AG10803 (cell line): ENCODE measurements around the gene PDE1A.
A peak's percentile ranks its signal among the peaks of the same experiment; 100 is the strongest.

Experiments used
- DNase-seq: peaks from one replicate; pipeline ENCODE4 v3.0.0; 2010; ENCODE audit warnings: low read depth
- H3K4me3 ChIP-seq: 2 replicates; pipeline ENCODE4 v1.5.1; 2011; ENCODE audit warnings: mild to moderate bottlenecking, low read length, control low read depth
- TF ChIP-seq, protein P1 (sequence below): conservative IDR thresholded peaks from 2 replicates; pipeline ENCODE4 v1.5.1; 2011; ENCODE audit warnings: mild to moderate bottlenecking, low read length, control low read depth, inconsistent platforms

Gene PDE1A

DNA sequence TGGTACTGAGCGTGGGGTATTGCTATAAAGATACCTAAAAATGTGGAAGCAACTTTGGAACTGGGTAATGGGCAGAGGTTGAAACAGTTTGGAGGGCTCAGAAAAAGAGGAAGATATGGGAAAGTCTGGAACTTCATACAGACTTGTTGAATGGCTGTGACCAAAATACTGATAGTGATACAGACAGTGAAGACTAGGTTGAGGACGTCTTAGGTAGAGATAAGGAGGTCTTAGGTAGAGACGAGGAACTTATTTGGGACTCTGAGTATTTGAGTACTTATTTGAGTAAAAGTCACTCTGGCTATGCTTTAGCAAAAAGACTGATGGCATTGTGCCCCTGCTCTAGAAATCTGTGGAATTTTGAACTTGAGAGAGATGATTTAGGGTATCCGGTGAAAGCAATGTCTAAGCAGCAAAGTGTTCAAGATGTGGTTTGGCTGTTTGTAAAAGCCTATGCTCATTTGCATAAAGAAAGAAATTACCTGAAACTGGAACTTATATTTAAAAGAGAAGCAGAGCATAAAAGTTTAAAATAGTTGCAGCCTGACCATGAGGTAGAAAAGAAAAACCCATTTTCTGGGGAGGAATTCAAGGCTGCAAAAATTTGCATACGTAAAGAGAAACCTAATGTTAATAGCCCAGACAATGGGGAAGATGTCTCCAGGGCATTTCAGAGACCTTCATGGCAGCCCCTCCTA, 219.6 kb downstream of the PDE1A start:
- H3K4me3 ChIP-seq: no peak overlapping the region
- TF ChIP-seq, protein P1, sequence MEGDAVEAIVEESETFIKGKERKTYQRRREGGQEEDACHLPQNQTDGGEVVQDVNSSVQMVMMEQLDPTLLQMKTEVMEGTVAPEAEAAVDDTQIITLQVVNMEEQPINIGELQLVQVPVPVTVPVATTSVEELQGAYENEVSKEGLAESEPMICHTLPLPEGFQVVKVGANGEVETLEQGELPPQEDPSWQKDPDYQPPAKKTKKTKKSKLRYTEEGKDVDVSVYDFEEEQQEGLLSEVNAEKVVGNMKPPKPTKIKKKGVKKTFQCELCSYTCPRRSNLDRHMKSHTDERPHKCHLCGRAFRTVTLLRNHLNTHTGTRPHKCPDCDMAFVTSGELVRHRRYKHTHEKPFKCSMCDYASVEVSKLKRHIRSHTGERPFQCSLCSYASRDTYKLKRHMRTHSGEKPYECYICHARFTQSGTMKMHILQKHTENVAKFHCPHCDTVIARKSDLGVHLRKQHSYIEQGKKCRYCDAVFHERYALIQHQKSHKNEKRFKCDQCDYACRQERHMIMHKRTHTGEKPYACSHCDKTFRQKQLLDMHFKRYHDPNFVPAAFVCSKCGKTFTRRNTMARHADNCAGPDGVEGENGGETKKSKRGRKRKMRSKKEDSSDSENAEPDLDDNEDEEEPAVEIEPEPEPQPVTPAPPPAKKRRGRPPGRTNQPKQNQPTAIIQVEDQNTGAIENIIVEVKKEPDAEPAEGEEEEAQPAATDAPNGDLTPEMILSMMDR: no peak
- DNase-seq: no peak

DNA sequence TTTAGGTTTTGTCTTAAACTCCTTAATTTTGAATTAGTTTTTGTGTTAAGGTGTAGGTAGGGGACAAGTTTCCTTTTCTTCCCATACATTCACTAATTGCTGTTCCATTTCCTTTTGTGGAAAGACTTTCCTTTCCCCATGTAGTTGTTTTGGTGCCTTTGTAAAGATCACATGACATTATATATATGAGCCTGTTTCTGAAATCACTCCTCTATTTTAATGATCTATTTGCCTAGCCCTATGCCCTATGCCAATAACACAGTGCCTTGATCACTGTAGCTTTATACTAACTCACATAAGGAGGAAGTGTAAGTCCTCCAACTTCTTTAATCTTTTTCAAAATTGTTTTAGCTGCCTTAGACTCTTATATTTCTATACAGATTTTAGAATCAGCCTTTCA, 229.3 kb downstream of the PDE1A start:
- no peak overlapping the region for H3K4me3 ChIP-seq
- DNase-seq: no peak
- TF ChIP-seq, protein P1: no peak

DNA sequence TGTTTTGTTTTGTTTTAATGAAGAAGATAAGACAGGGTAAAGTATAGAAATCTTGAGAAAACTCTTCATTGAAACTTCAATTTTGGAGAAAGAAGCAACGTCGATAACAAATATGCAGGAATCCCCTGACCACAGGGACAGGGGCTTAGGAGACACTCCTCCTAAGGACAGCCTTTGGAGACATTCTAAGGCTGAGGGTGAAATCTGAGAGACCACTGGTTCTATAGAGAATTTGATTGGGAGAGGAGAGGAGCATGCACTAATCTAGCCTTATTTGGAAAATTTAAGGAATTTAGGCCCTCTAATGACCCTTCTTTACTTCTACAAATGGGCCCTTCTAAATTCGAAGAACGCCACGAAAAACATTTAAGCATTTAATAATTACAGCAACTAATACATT, 233.5 kb downstream of the PDE1A start:
- TF ChIP-seq, protein P1: no peak
- no peak overlapping the region for H3K4me3 ChIP-seq
- DNase-seq: no peak

DNA sequence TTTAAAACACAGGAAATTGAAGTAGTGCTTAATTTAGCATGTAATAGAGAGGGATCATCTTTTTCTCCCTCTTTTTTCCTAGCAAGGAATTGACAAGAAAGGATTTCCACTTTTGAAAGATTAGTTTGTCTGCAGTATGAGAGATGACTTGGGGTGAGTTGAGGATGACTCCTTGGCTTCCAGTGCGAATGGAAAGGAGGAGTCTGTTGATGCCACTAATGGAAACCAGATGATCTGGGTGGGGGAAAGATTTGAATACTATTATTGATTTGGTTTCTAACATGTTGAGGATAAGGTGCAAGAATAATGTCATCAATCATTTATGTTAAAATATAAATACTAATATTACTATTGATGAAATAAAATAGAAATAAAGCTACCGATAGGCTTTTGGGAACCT, 235.8 kb downstream of the PDE1A start:
- H3K4me3 ChIP-seq: no peak overlapping the region
- peak; percentile 2 for DNase-seq
- TF ChIP-seq, protein P1: no peak

DNA sequence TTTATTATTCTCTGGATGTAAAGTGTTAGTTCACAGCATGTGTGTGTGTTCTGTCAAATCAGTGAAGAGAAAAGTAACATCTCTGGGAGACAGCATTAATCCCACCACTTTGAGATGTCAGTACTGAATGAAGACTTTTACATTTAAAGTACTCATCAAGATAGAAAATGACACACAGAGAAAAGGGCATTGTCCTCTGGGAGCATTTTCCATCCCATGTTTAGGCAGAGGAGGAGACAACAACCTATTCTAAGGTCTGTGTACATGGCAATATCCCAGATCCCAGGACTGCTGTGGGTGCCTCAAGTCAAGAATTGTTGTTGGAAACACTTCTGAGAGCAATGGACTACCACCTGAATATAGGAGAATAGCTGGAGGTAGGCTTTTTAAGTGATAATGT, 239.7 kb downstream of the PDE1A start:
- TF ChIP-seq, protein P1: no peak
- DNase-seq: no peak

DNA sequence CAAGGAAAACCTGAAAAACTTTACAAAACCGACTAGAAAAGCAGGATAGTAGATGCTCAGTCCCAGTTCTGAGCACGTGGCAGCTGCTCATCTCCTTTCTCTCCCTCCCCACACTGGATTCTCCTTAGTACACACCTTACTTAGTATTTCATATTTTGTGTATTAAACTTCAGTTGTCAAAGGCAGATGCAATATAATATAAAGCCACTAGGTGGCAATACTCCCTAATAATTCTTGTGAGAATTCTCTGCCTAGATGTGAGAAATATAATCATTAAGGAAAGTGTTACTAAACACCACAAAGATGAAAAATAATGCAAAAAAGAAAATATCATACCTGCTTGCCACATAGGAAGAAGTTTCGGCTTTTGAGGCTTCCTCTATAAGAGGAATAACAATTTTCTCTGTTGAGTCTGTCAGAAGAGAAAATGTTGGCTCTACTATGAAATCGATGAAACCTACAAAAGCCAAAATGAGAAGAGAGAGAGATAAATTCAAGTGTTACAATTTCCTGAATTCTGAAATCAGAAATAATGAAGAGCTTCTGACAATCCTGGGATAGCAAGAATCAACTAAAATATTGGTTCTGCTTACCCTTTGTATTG, 240.6 kb downstream of the PDE1A start:
- no peak overlapping the region for H3K4me3 ChIP-seq
- TF ChIP-seq, protein P1: peak; percentile 68
- peak; percentile 27 for DNase-seq

More for the DNA sequence above, 239.7 kb downstream of the PDE1A start:
- no peak overlapping the region for H3K4me3 ChIP-seq

DNA sequence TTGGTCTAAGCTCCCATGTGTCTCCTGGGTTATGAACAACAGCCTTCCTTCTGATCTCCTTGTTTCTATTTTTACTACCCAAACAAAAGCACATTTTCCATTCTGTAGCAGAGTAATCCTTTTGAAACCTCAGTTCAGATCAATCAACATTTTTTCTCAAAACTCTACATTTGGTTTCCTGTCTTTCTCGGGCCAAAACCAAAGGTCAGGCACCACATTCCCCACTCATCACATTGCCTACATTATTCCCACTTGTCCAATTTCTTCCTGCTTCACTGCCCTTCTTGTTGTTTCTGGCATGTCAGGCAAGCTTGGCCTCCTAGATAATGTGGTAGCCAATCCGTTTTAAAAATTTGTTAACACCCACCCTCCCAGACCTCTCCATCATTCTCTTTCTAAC, 244.4 kb downstream of the PDE1A start:
- DNase-seq: no peak
- TF ChIP-seq, protein P1: no peak
- H3K4me3 ChIP-seq: no peak overlapping the region
